K562 (cell line): ENCODE results near the gene PHLDA3.

Source experiments
- DPF2 ChIP-seq: fragments of 450-650 bp; IDR thresholded peaks from 2 replicates; pipeline ENCODE4 v1.6.1; 2016
- NUFIP1 ChIP-seq: fragments of 450-650 bp; IDR thresholded peaks from 2 replicates; pipeline ENCODE4 v1.6.1; 2018; ENCODE audit not compliant: partially characterized antibody
- ZNF57 ChIP-seq: fragments of 450-650 bp; formaldehyde crosslinking; IDR thresholded peaks from 2 replicates; pipeline ENCODE4 v1.4.0; 2020; ENCODE audit warnings: mild to moderate bottlenecking, moderate library complexity
- TF ChIP-seq, protein P1 (sequence below), 3 experiments: IDR thresholded peaks in 2 of 3; conservative IDR thresholded peaks in 1 of 3; 2 replicates each; pipeline ENCODE4 v1.5.1; 2011 to 2012; ENCODE audit warnings: low read length in 3 of 3, mild to moderate bottlenecking in 3 of 3, control low read depth in 2 of 3, improper control_type of control experiment in 1 of 3, inconsistent platforms in 1 of 3, low read depth in 1 of 3, mixed read lengths in 1 of 3, moderate library complexity in 1 of 3; ENCODE audit not compliant: insufficient read depth in 2 of 3

GRCh38 chr1:201511396-201511940 lies 42.5 kb upstream of the PHLDA3 start:
- TF ChIP-seq, protein P1, sequence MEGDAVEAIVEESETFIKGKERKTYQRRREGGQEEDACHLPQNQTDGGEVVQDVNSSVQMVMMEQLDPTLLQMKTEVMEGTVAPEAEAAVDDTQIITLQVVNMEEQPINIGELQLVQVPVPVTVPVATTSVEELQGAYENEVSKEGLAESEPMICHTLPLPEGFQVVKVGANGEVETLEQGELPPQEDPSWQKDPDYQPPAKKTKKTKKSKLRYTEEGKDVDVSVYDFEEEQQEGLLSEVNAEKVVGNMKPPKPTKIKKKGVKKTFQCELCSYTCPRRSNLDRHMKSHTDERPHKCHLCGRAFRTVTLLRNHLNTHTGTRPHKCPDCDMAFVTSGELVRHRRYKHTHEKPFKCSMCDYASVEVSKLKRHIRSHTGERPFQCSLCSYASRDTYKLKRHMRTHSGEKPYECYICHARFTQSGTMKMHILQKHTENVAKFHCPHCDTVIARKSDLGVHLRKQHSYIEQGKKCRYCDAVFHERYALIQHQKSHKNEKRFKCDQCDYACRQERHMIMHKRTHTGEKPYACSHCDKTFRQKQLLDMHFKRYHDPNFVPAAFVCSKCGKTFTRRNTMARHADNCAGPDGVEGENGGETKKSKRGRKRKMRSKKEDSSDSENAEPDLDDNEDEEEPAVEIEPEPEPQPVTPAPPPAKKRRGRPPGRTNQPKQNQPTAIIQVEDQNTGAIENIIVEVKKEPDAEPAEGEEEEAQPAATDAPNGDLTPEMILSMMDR (IDR thresholded peaks at IDR 0.05 in 2 of 3, conservative IDR thresholded peaks at IDR 0.05 in 1 of 3; ENCODE audit: insufficient read depth in 2 of 3, low read depth in 1 of 3, low read length in 3 of 3), result no peak
- TF ChIP-seq ZNF57 (CRISPR knock-in tag), result no peak
- no peak for TF ChIP-seq DPF2
- TF ChIP-seq NUFIP1, result no peak
